ENCODE data around the gene CACNB3. TPM values are rescaled to one million over a fixed set of nuclear protein-coding genes. Genes with fewer than 3 reads are reported as not detected.

Gene CACNB3
- total RNA-seq, 4 donors from 2014 or later, result 10.2 to 47.0 (median 35.6) TPM

DNA sequence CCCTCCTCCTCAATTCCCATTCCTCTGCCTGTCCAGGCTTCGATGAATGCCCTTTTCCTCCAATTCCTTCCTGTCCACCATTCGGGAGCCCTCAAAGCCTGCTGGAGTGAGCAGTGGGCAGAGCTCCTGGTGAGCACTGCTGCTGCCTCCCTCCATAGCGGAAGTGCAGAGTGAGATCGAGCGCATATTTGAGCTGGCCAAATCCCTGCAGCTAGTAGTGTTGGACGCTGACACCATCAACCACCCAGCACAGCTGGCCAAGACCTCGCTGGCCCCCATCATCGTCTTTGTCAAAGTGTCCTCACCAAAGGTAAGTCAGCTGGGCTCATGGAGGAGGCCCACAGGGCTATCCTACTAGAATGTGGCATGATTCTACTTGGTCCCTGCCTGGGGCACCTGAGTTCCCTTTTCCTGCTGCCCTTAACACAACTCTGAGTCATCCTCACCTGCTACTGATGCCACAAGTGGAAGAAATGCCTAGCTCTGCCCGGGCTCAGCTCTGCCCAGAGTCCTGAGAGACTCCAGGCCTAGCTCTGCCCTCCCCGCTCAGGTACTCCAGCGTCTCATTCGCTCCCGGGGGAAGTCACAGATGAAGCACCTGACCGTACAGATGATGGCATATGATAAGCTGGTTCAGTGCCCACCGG is 8.0 kb downstream of the CACNB3 start:
- no peak for DNase-seq
- no peaks in the 10 kb centered on the region for H3K9me3 ChIP-seq
- no peak overlapping the region for H3K4me3 ChIP-seq
- no peaks in the 10 kb centered on the region for H3K4me1 ChIP-seq
- no peak for TF ChIP-seq POLR2A (IDR thresholded peaks at IDR 0.05)
- TF ChIP-seq, protein P1, sequence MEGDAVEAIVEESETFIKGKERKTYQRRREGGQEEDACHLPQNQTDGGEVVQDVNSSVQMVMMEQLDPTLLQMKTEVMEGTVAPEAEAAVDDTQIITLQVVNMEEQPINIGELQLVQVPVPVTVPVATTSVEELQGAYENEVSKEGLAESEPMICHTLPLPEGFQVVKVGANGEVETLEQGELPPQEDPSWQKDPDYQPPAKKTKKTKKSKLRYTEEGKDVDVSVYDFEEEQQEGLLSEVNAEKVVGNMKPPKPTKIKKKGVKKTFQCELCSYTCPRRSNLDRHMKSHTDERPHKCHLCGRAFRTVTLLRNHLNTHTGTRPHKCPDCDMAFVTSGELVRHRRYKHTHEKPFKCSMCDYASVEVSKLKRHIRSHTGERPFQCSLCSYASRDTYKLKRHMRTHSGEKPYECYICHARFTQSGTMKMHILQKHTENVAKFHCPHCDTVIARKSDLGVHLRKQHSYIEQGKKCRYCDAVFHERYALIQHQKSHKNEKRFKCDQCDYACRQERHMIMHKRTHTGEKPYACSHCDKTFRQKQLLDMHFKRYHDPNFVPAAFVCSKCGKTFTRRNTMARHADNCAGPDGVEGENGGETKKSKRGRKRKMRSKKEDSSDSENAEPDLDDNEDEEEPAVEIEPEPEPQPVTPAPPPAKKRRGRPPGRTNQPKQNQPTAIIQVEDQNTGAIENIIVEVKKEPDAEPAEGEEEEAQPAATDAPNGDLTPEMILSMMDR (IDR thresholded peaks at IDR 0.05), result no peak
- peaks cover 0 to 39% (median 0%) of the 10 kb centered on the region in 3 donors for H3K36me3 ChIP-seq
- no peak overlapping the region for H3K27ac ChIP-seq
- H3K27me3 ChIP-seq, result no peaks in the 10 kb centered on the region

DNA sequence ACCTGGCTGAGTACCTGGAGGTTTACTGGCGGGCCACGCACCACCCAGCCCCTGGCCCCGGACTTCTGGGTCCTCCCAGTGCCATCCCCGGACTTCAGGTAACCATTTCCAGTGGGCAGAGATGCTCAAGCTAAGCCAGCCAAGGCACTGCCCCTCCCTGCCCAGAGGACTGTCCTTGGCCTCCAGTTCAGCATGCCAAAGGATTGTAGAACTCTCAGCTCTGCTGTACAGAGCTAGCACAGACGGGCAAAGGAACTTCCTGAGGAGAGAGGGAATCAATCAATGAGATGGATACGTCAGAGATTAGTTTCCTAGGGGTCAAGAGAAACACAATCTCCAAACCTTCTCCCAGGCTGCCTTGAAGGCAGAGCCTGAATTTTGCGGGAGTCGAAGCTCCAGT is 8.7 kb downstream of the CACNB3 start:
- Histone ChIP-seq H3K27ac (no peak overlapping the region), H3K36me3 (peaks cover 0 to 46% (median 0%) of the 10 kb centered on the region in 3 donors), H3K9me3 (no peaks in the 10 kb centered on the region), H3K4me1 (no peaks in the 10 kb centered on the region), H3K4me3 (no peak overlapping the region), H3K27me3 (no peaks in the 10 kb centered on the region)
- no peak for DNase-seq
- TF ChIP-seq, protein P1 (IDR thresholded peaks at IDR 0.05), result no peak
- TF ChIP-seq POLR2A (IDR thresholded peaks at IDR 0.05), result no peak

DNA sequence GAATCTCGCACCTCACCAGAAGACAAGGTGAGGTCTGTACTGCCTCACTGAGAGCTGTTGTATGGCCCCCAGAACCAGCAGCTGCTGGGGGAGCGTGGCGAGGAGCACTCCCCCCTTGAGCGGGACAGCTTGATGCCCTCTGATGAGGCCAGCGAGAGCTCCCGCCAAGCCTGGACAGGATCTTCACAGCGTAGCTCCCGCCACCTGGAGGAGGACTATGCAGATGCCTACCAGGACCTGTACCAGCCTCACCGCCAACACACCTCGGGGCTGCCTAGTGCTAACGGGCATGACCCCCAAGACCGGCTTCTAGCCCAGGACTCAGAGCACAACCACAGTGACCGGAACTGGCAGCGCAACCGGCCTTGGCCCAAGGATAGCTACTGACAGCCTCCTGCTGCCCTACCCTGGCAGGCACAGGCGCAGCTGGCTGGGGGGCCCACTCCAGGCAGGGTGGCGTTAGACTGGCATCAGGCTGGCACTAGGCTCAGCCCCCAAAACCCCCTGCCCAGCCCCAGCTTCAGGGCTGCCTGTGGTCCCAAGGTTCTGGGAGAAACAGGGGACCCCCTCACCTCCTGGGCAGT is 9.3 kb downstream of the CACNB3 start:
- H3K27me3 ChIP-seq, result no peaks in the 10 kb centered on the region
- DNase-seq, result no peak
- no peaks in the 10 kb centered on the region for H3K9me3 ChIP-seq
- H3K27ac ChIP-seq, result no peak overlapping the region
- H3K36me3 ChIP-seq, result peaks cover 0 to 52% (median 0%) of the 10 kb centered on the region in 3 donors
- H3K4me1 ChIP-seq, result no peaks in the 10 kb centered on the region
- no peak for TF ChIP-seq POLR2A (IDR thresholded peaks at IDR 0.05)
- TF ChIP-seq, protein P1 (IDR thresholded peaks at IDR 0.05), result no peak
- no peak overlapping the region for H3K4me3 ChIP-seq

DNA sequence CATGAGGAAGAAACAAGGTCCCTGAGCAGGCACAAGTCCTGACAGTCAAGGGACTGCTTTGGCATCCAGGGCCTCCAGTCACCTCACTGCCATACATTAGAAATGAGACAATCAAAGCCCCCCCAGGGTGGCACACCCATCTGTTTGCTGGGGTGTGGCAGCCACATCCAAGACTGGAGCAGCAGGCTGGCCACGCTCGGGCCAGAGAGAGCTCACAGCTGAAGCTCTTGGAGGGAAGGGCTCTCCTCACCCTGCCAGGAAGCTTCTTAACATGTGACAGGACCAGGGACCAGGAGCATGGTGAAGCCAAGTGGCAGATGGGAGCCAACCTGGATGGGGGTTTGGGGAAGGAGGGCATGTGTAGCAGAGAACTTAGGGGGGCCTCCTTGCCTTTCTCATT is 10.0 kb downstream of the CACNB3 start:
- H3K36me3 ChIP-seq, result peaks cover 0 to 59% (median 4%) of the 10 kb centered on the region in 3 donors
- TF ChIP-seq POLR2A (IDR thresholded peaks at IDR 0.05), result no peak
- TF ChIP-seq, protein P1 (IDR thresholded peaks at IDR 0.05), result no peak

DNA sequence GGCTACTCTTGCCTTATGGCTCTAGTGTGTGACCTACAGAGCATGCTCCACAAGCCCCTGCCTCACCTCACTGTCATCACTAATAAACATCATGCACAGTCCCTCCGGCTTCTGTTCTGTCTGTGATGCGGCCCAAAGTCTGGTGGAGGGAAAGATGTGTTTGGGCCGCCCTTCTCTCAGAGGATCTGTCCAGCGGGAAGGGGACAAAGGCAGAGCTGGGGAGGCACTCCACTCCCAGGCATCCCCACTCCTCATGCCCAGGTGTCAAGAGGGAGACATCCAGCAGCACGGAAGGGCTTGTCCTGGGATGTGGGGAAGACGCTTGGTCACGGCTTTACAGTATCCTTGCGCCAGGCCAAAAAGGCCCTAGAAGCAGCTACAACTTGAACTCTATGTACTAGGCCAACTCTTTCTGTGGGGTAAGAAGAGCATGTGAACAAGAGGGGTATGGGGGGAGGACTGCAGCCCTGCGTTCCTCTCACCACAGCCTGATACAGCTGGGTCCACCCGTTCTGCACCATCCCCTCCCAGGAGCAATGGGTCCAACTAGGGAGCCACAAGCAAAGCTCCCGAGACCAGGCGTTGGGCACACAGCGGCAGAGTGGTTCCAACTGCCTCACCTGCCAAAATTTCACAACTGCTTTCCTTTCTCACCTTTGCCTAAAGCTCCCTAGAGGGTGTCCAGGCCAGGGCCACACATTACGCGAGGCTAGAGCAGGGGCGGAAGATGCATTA is 10.7 kb downstream of the CACNB3 start:
- no peak for TF ChIP-seq POLR2A (IDR thresholded peaks at IDR 0.05)
- TF ChIP-seq, protein P1 (IDR thresholded peaks at IDR 0.05), result no peak
- DNase-seq, result no peak
- no peaks in the 10 kb centered on the region for H3K4me1 ChIP-seq
- H3K27ac ChIP-seq, result no peak overlapping the region
- no peak overlapping the region for H3K4me3 ChIP-seq
- no peaks in the 10 kb centered on the region for H3K27me3 ChIP-seq
- H3K36me3 ChIP-seq, result peaks cover 0 to 66% (median 7%) of the 10 kb centered on the region in 3 donors
- no peaks in the 10 kb centered on the region for H3K9me3 ChIP-seq

More for the DNA sequence above, 10.0 kb downstream of the CACNB3 start:
- H3K4me3 ChIP-seq, result no peak overlapping the region
- no peaks in the 10 kb centered on the region for H3K27me3 ChIP-seq
- no peak overlapping the region for H3K27ac ChIP-seq
- H3K4me1 ChIP-seq, result no peaks in the 10 kb centered on the region
- H3K9me3 ChIP-seq, result no peaks in the 10 kb centered on the region
- DNase-seq, result no peak
